T-cell (primary cell): ENCODE results near the gene DKK3. TPM values are rescaled to one million over a fixed set of nuclear protein-coding genes. Genes with fewer than 3 reads are reported as not detected.

ENCODE experiments used
- ATAC-seq, 4 experiments: fragments of 200-7000 bp in 3 of 4; fragments of 150-1000 bp in 1 of 4; cut with Tn5 transposase; replicated peaks in 1 of 4; 1 replicate in 3 of 4; 2 replicates in 1 of 4; pipeline ENCODE4 v1.10.0; 2021; ENCODE audit warnings: moderate library complexity in 3 of 4, mild to moderate bottlenecking in 2 of 4, moderate number of reproducible peaks in 1 of 4
- CTCF ChIA-PET, 2 donors: fragments of 300-600 bp; sonication (Branson Sonifier 250); formaldehyde crosslinking; loops; one replicate each; lab custom pipeline; 2022; ENCODE audit warnings: antibody characterized with exemption in 2 of 2; lab: Charles Lee
- POLR2A ChIA-PET, 2 donors: fragments of 300-600 bp; sonication (Branson Sonifier 250); formaldehyde crosslinking; loops; one replicate each; lab custom pipeline; 2022; ENCODE audit warnings: antibody characterized with exemption in 2 of 2; lab: Charles Lee
- DNase-seq, 35 experiments: peaks; one replicate each; pipeline versions ENCODE4 v3.0.0 to v3.0.0-alpha.2; 2013 to 2023
- H3K27ac ChIP-seq: one replicate; pipeline ENCODE4 v1.5.1; 2013; ENCODE audit warnings: low read length
- H3K27me3 ChIP-seq, 2 experiments: replicated peaks in 1 of 2; 1 replicate in 1 of 2; 2 replicates in 1 of 2; pipeline versions ENCODE4 v1.6.1 to v1.7.0; 2013; ENCODE audit warnings: low read length in 1 of 2, mixed read lengths in 1 of 2; ENCODE audit not compliant: control insufficient read depth in 2 of 2, insufficient read depth in 2 of 2; ENCODE audit errors: extremely low read depth in 1 of 2
- H3K36me3 ChIP-seq, 2 donors: 1 replicate in 1 of 2; 2 replicates in 1 of 2; pipeline versions ENCODE4 v1.6.1 to v1.7.0; 2013; ENCODE audit warnings: low read length in 1 of 2; ENCODE audit not compliant: control insufficient read depth in 2 of 2, insufficient read depth in 1 of 2; ENCODE audit errors: extremely low read depth in 1 of 2
- H3K4me1 ChIP-seq, 2 experiments: 1 replicate in 1 of 2; 2 replicates in 1 of 2; pipeline versions ENCODE4 v1.6.1 to v1.7.0; 2013; ENCODE audit warnings: low read length in 2 of 2, mixed read lengths in 1 of 2; ENCODE audit not compliant: insufficient read depth in 2 of 2, control insufficient read depth in 1 of 2; ENCODE audit errors: extremely low read depth in 1 of 2
- H3K4me3 ChIP-seq, 2 donors: 1 replicate in 1 of 2; 2 replicates in 1 of 2; pipeline versions ENCODE4 v1.5.1 to v1.7.0; 2013; ENCODE audit warnings: mild to moderate bottlenecking in 2 of 2, low read length in 1 of 2, moderate library complexity in 1 of 2; ENCODE audit not compliant: control insufficient read depth in 1 of 2; ENCODE audit errors: extremely low read depth in 1 of 2
- H3K9me3 ChIP-seq: 2 replicates; pipeline ENCODE4 v1.7.0; 2013
- H3K27ac Mint-ChIP-seq, 2 donors: one replicate each; pipeline ENCODE4 v1.8.0; 2020 to 2021; ENCODE audit warnings: mild to moderate bottlenecking in 2 of 2, mixed read lengths in 2 of 2
- H3K27me3 Mint-ChIP-seq, 2 donors: one replicate each; pipeline ENCODE4 v1.8.0; 2021 to 2022; ENCODE audit warnings: mixed read lengths in 2 of 2
- H3K36me3 Mint-ChIP-seq: one replicate; pipeline ENCODE4 v1.8.0; 2021; ENCODE audit warnings: mixed read lengths
- H3K4me1 Mint-ChIP-seq, 3 donors: one replicate each; pipeline ENCODE4 v1.8.0; 2020 to 2022; ENCODE audit warnings: mixed read lengths in 3 of 3, mild to moderate bottlenecking in 1 of 3
- H3K4me3 Mint-ChIP-seq, 3 donors: one replicate each; pipeline ENCODE4 v1.8.0; 2020 to 2022; ENCODE audit warnings: mild to moderate bottlenecking in 3 of 3, mixed read lengths in 3 of 3, moderate library complexity in 3 of 3
- H3K9me3 Mint-ChIP-seq, 3 donors: one replicate each; pipeline ENCODE4 v1.8.0; 2020 to 2022; ENCODE audit warnings: mixed read lengths in 3 of 3
- WGBS: methylation state at CpG from one replicate; pipeline ENCODE4 v1.1.5; 2013; ENCODE audit warnings: missing lambda C conversion rate; ENCODE audit not compliant: insufficient coverage; 5-methylcytosine and 5-hydroxymethylcytosine counted together
- total RNA-seq, 35 experiments: library from RNA in 6 of 35; stranded (reverse) in 6 of 35; fragments of 120-200 nt in 1 of 35; gene quantifications; one replicate each; pipeline versions ENCODE4 v1.2.1 to v1.2.4 and lab custom pipeline; 2013 to 2026

Gene DKK3
- total RNA-seq, 5 donors from 2014 or later (not counting 1 experiment from before 2014, with no cell fraction given), result 1.5 to 8.1 (median 2.7) TPM

GRCh38 chr11:11985954-11986949 is 22.2 kb downstream of the DKK3 start:
- H3K27ac Mint-ChIP-seq, result no peak overlapping the region

GRCh38 chr11:11985016-11985715 is 23.3 kb downstream of the DKK3 start:
- Histone ChIP-seq H3K27ac (no peak overlapping the region), H3K36me3 (no peaks in the 10 kb centered on the region), H3K4me1 (peaks cover 0 to 6% of the 10 kb centered on the region in 2 experiments), H3K9me3 (no peaks in the 10 kb centered on the region), H3K27me3 (peaks cover 0 to 19% of the 10 kb centered on the region in 2 experiments), H3K4me3 (no peak overlapping the region)
- ChIA-PET POLR2A (interaction anchor here in 1 of 2 donors (0.5 kb wide), 1 partner anchor 847 kb away, joined by 6 read pairs; no protein-coding TSS in a partner anchor), CTCF (interaction anchor here in 1 of 2 donors (0.6 to 1.0 kb wide), 2 partner anchors 11 to 22 kb away, joined by 3 read pairs; no protein-coding TSS in a partner anchor)
- WGBS, result 85% methylated on average over 6 of the region's 8 CpGs
- Mint-ChIP-seq H3K27me3 (peaks cover 3 to 4% of the 10 kb centered on the region in 2 donors), H3K9me3 (no peaks in the 10 kb centered on the region), H3K27ac (no peak overlapping the region), H3K36me3 (no peaks in the 10 kb centered on the region), H3K4me1 (peaks cover 0 to 8% (median 7%) of the 10 kb centered on the region in 3 donors), H3K4me3 (no peak overlapping the region)
- ATAC-seq (no peak), DNase-seq (no peak)

More at GRCh38 chr11:11985954-11986949, 22.2 kb downstream of the DKK3 start:
- H3K4me1 ChIP-seq, result peaks cover 0 to 6% of the 10 kb centered on the region in 2 experiments
- CTCF ChIA-PET, result no interaction called here
- no peaks in the 10 kb centered on the region for H3K9me3 ChIP-seq
- ATAC-seq, result no peak
- H3K36me3 ChIP-seq, result no peaks in the 10 kb centered on the region
- H3K27ac ChIP-seq, result no peak overlapping the region
- H3K36me3 Mint-ChIP-seq, result no peaks in the 10 kb centered on the region
- 88% methylated on average over 2 of the region's 9 CpGs for WGBS
- H3K27me3 Mint-ChIP-seq, result peaks cover 0 to 5% of the 10 kb centered on the region in 2 donors
- H3K4me1 Mint-ChIP-seq, result peaks cover 0 to 8% (median 7%) of the 10 kb centered on the region in 3 donors
- H3K9me3 Mint-ChIP-seq, result no peaks in the 10 kb centered on the region
- H3K27me3 ChIP-seq, result peaks cover 0 to 12% of the 10 kb centered on the region in 2 experiments
- POLR2A ChIA-PET, result interaction anchor here in 1 of 2 donors (0.5 kb wide), 1 partner anchor 846 kb away, joined by 6 read pairs; no protein-coding TSS in a partner anchor
- no peak overlapping the region for H3K4me3 Mint-ChIP-seq
- no peak for DNase-seq
- H3K4me3 ChIP-seq, result no peak overlapping the region

GRCh38 chr11:11984563-11984962 is 23.9 kb downstream of the DKK3 start:
- Mint-ChIP-seq H3K9me3 (no peaks in the 10 kb centered on the region), H3K27me3 (peaks cover 3 to 4% of the 10 kb centered on the region in 2 donors), H3K4me1 (peaks cover 0 to 8% (median 7%) of the 10 kb centered on the region in 3 donors), H3K27ac (no peak overlapping the region), H3K4me3 (no peak overlapping the region), H3K36me3 (no peaks in the 10 kb centered on the region)
- Histone ChIP-seq H3K4me1 (peaks cover 0 to 6% of the 10 kb centered on the region in 2 experiments), H3K36me3 (no peaks in the 10 kb centered on the region), H3K9me3 (no peaks in the 10 kb centered on the region), H3K27me3 (peaks cover 0 to 19% of the 10 kb centered on the region in 2 experiments), H3K27ac (no peak overlapping the region), H3K4me3 (no peak overlapping the region)
- DNase-seq (no peak), ATAC-seq (no peak)
- whole genome bisulfite sequencing, result no CpG with 5 or more reads among the region's 5 CpGs
- CTCF ChIA-PET, result interaction anchor here in 1 of 2 donors (1.0 kb wide), 1 partner anchor 11 kb away, joined by 3 read pairs; no protein-coding TSS in a partner anchor
- POLR2A ChIA-PET, result no interaction called here

GRCh38 chr11:11983427-11983826 is 25.0 kb downstream of the DKK3 start:
- H3K27ac ChIP-seq, result no peak overlapping the region
- H3K27ac Mint-ChIP-seq, result no peak overlapping the region
- H3K9me3 Mint-ChIP-seq, result no peaks in the 10 kb centered on the region
- peaks cover 0 to 27% of the 10 kb centered on the region in 2 experiments for H3K27me3 ChIP-seq
- ChIA-PET POLR2A (no interaction called here), CTCF (no interaction called here)
- DNase-seq (no peak), ATAC-seq (no peak)
- peaks cover 0 to 6% of the 10 kb centered on the region in 2 experiments for H3K4me1 ChIP-seq
- no peaks in the 10 kb centered on the region for H3K9me3 ChIP-seq
- peaks cover 3 to 4% of the 10 kb centered on the region in 2 donors for H3K27me3 Mint-ChIP-seq
- H3K4me3 Mint-ChIP-seq, result no peak overlapping the region
- no peaks in the 10 kb centered on the region for H3K36me3 ChIP-seq
- WGBS, result 67% methylated on average over 4 of the region's 5 CpGs
- no peak overlapping the region for H3K4me3 ChIP-seq
- peaks cover 2 to 8% (median 7%) of the 10 kb centered on the region in 3 donors for H3K4me1 Mint-ChIP-seq
- no peaks in the 10 kb centered on the region for H3K36me3 Mint-ChIP-seq

- DNase-seq (no peak), ATAC-seq (no peak)
- Mint-ChIP-seq H3K36me3 (no peaks in the 10 kb centered on the region), H3K4me1 (peaks cover 6 to 7% (median 6%) of the 10 kb centered on the region in 3 donors), H3K4me3 (no peak overlapping the region), H3K9me3 (no peaks in the 10 kb centered on the region), H3K27ac (no peak overlapping the region), H3K27me3 (peaks cover 3 to 4% of the 10 kb centered on the region in 2 donors)
- H3K4me1 ChIP-seq, result peaks cover 0 to 3% of the 10 kb centered on the region in 2 experiments
- H3K9me3 ChIP-seq, result no peaks in the 10 kb centered on the region
- H3K27ac ChIP-seq, result no peak overlapping the region
- H3K27me3 ChIP-seq, result peaks cover 0 to 24% of the 10 kb centered on the region in 2 experiments
- CTCF ChIA-PET, result interaction anchor here in 1 of 2 donors (0.6 kb wide), 1 partner anchor 1276 kb away, joined by 5 read pairs; no protein-coding TSS in a partner anchor
- no peaks in the 10 kb centered on the region for H3K36me3 ChIP-seq
- WGBS, result no CpG with 5 or more reads among the region's 2 CpGs
- no peak overlapping the region for H3K4me3 ChIP-seq
- POLR2A ChIA-PET, result no interaction called here
Observed at GRCh38 chr11:11982975-11983374, 25.5 kb downstream of the DKK3 start.

GRCh38 chr11:11982461-11982860 is 26.0 kb downstream of the DKK3 start:
- Histone ChIP-seq H3K4me1 (peaks cover 0 to 2% of the 10 kb centered on the region in 2 experiments), H3K4me3 (no peak overlapping the region), H3K9me3 (no peaks in the 10 kb centered on the region), H3K27me3 (peaks cover 0 to 24% of the 10 kb centered on the region in 2 experiments), H3K36me3 (no peaks in the 10 kb centered on the region), H3K27ac (no peak overlapping the region)
- peaks cover 1 to 7% (median 1%) of the 10 kb centered on the region in 3 donors for H3K4me1 Mint-ChIP-seq
- no peak overlapping the region for H3K4me3 Mint-ChIP-seq
- no peak for ATAC-seq
- H3K9me3 Mint-ChIP-seq, result no peaks in the 10 kb centered on the region
- H3K27me3 Mint-ChIP-seq, result peaks cover 3 to 4% of the 10 kb centered on the region in 2 donors
- CTCF ChIA-PET, result interaction anchor here in 1 of 2 donors (0.6 kb wide), 1 partner anchor 1276 kb away, joined by 5 read pairs; no protein-coding TSS in a partner anchor
- DNase-seq, result no peak
- POLR2A ChIA-PET, result no interaction called here
- H3K36me3 Mint-ChIP-seq, result no peaks in the 10 kb centered on the region
- 92% methylated on average over 6 of the region's 10 CpGs for WGBS
- H3K27ac Mint-ChIP-seq, result no peak overlapping the region
